ELF-1 (cell line): Measurements from ENCODE around the gene C16orf74.
A peak's percentile ranks its signal among the peaks of the same experiment; 100 is the strongest.

ENCODE experiments used
- DNase-seq: peaks from one replicate; pipeline ENCODE4 v3.0.0-alpha.2; 2016; ENCODE audit warnings: low read depth, low spot score

The C16orf74 gene

GRCh38 chr16:85718682-85719081 is 32.2 kb downstream of the C16orf74 start:
- peak; percentile 56 for DNase-seq

DNA sequence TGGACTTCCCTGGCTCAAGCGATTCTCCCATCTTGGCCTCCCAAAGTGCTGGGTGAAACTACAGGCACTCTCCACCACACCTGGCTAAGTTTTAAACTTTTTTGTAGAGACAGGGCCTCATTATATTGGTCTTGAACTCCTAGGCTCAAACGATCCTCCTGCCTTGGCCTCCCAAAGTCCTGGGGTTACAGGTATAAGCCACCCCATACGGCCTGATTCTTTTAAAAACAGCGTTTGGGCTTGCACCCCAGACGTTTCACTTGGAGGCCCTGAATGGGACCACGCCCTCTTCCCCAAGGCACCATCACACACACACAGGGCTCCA is 32.8 kb downstream of the C16orf74 start:
- DNase-seq: no peak

- DNase-seq: peak; percentile 84
Measured at GRCh38 chr16:85717393-85718152, 33.3 kb downstream of the C16orf74 start.

DNA sequence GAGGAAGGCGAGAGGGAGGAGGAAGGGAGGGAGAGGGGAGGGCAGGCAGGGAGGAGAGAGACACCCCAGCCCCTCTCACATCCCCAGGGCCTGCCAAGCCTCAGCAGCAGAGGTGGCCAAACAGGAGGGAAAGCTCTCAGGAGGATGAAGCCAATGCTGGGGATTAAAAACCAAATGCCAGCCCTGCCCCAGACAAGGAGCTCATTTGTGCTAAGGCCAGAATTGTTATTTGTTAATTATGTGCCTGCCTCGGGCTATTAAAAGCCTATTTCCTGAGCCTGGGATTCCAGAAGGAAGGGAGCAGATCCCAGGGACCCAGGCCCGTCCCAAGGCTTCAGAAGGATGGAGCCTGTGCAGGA is 34.2 kb downstream of the C16orf74 start:
- DNase-seq: no peak

DNA sequence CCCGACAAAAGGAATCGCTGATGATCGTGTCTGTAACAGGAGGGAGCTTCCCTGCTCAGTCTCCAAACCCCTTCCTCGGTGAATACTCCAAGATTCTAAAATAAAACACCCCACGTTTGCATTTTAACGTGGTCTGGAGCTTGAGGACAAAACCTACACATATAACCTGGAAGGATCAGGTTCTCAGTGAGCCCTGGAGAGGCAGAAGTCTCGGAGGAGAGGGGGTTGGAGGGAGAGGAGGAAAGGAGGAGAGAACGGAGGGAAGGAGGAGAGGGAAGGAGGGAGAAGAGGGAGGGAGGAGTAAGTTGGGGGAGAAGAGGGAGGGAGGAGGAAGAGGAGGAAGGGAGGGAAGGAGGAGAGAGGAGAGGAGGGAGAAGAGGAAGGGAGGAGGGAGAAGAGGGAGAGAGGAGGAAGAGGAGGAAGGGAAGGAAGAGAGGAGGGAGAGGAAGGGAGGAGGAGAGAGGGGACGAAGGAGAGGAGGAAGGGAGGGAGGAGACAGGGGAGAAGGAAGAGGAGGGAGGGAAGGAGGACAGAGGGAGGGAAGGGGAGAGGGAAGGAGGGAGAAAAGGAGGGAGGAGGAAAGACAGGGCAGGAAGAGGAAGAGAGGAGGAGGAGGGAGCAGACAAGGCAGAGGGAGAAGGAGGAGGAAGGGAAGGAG is 34.7 kb downstream of the C16orf74 start:
- DNase-seq: no peak

DNA sequence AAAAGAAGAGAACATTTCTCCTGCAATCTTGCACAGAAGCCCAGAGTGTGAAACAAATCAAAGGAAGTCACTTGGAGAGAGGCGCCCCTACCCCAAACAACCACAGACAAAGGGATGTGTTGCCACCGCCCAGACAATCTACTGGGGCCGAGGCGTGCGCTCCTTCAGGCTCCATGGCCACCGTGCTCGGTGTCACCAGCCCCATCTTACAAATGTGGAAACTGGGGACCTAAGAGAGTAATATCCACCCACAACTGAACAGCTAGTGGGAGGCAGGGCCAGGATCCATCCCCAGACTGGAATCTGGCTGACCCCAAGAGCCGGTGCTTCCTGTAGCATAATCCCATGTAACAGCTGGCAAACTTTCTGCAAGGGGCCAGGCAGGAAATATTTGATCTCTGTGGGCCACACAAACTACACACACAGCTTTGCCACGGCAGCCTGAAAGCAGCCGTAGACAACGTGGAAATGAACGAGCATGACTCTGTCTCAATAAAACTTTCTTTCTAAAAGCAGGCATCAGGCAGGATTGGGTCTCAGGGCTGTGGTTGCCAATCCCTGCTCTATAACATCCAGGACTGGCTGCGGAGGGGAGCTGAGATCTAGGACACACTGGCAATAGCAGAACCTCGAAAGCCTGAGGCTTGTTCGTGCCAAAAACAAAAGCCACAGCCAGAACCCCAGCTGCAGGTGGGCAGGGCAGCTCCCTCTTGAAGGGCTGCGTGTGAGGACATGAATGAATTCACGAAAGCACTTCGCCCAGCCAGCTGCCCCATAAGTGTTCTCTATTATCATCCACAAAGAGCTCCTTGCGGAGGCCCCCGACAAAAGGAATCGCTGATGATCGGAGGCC is 35.5 kb downstream of the C16orf74 start:
- no peak for DNase-seq

DNA sequence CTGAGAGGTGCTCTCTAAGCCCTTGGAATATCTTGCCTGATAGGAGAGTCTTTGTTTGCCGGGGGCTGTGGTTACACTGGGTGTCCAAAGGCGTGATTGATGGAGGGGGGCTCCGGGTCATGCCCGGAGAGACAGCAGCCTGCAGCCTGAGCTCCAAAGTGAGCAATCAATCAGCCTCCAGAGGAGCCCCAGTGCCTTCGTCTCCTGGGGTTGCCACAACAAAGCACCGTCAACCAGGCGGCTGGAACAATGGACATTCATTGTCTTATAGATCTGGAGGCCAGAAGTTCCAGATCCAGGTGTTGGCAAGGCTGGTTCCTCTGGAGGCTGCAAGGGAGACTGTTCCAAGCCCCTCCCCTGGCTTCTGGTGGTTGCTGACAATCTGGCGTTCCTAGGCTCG is 38.1 kb downstream of the C16orf74 start:
- peak; percentile 85 for DNase-seq

- DNase-seq: no peak
Measured at GRCh38 chr16:85711982-85712587, 38.8 kb downstream of the C16orf74 start.

GRCh38 chr16:85710732-85711131 is 40.2 kb downstream of the C16orf74 start:
- no peak for DNase-seq

DNA sequence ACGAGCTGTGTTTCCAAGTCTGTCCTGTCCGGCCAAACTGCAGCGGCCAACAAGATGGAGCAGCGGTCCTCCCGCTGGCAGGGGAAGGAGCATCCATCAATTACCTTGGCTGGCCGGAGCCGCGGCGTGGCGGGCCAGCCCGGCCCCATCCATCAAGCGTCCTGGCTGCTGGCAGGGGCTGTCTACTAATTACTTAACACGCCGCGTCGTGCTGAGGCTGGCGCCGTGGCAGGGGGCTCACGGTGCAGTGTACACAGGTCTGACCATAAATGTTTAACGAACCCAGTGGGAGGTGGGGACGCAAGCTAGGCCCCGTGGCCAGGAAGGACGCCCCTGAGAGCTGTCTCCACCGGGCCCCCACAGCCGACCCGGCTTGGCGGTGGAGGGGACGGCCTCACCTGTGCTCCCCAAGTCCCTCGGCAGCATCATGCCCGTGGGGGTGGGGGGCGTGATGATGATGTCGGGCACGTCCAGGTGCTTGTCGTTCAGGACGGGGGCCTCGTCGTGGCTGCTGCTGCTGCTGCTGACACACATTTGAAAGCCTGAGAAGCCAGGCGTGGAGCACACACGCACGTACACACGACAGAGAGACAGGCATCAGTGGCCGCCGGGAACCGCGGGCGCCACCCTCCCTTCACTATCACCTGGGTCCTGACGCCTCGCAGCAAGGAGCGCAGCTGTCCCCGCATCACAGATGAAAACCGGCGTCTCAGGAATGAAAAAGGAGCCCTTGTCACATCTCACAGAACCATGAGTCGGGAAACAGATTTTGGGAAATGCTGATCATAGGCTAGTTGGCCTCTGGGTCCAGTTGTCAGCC is 40.9 kb downstream of the C16orf74 start:
- DNase-seq: peak; percentile 71

DNA sequence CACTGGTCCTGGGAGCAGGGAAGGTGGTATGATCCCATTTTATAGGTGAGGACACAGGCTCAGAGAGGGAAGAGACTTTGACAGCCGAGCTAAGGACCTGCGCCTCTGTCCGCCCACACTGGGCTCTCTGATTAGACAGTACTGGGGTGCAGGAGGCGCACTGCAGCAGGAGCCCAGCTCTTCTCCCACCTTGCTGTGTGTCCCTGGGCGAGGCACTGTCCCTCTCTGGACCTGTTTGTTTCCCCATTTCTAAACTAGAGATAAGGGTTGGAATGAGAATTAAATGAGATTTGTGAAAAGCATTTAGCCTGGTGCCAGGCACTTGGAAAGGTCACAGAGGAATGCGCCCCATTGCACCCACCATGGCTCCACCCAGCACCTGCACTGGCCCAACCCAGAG is 42.6 kb downstream of the C16orf74 start:
- DNase-seq: no peak

DNA sequence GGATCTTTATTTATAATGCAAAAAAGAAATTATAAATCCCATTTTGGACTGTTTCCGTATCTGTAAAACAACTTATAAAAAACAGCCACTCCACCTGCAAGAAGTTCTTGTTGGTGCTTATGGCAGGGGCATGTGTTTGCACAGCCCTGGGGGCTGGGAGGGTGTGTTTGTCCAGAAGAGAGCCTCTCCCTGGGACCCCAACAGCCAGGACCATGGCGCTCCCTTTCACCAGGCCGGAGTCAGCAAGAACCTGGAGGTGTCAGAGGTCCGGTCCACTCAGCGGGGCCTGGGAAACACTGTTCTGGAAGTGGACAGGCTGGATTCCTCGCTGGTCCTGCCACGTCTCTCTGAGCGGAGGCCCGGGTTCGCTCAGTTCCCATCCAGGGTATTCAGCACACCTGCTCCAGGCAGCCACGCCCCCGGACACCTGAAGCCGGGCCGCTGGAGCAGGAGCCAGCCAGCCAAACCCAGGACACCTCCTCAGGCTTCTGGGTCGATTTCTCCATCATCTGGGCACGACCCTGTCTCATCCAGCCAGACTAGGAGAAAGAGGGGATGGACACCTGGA is 43.3 kb downstream of the C16orf74 start:
- no peak for DNase-seq

- DNase-seq: no peak
Measured at GRCh38 chr16:85706449-85707034, 44.4 kb downstream of the C16orf74 start.

DNA sequence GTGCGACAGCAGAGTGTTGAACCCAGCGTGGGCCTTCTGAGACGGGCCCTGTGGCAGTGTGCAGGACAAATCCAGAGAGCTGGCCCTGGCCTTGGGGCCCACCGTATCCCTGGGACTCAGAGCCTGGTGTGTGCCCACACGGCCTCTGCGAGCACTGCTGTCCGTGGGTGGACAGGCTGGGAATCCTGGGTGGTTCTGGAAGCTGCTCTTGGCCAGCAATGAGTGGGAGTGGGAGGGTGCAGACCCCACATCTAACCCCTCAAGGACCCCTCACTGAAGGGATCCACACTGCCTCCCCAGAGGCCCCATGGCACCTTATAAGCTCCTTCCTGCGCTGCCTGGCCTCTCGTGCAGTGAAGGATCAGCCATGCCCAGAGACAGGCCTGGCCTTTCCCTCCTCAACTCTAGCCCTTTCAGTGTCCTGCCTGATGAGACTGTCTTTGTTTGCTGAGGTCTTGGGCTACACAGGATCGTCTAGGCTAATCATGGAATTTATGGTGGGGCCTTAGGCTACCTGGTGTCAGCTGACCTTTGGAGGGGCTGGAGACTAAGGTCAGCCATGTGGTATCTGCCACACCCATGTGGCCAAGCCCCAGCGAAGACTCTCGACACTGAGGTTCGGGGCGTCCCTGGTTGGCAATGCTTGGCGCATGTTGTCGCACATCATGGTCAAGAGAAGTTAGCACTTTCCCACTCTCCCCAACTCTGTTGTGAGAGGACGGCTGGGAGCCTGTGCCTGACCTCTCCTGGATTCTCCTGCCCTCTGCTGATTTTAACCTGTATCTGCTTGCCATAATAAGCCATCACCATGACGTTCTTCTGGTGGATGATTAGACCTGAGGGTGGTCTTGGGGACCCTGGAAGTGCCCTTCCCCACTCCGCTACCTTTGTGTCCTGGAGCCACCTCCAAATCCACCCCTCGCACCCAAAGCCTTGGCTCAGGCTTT is 45.7 kb downstream of the C16orf74 start:
- peak; percentile 73 for DNase-seq

GRCh38 chr16:85704011-85704410 is 46.9 kb downstream of the C16orf74 start:
- no peak for DNase-seq

DNA sequence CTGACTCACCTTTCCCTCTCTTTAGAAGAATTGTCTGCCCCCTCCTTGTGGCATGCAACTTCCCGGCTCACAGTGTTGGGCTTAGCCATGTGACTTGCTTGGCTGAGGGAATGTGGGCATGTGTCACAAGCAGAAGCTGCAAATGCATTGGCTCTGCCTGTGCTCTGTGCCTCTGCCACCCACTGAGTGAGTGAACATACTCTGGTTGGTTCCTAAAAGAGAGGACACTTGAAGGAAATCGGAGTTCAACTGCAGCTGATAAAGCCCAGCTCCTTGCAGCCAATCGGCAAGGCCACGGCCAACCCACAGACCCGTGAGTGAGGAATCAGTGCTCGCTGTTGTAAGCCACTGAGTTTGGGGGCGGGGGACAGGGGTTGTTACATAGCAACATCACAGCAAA is 51.3 kb downstream of the C16orf74 start:
- no peak for DNase-seq

DNA sequence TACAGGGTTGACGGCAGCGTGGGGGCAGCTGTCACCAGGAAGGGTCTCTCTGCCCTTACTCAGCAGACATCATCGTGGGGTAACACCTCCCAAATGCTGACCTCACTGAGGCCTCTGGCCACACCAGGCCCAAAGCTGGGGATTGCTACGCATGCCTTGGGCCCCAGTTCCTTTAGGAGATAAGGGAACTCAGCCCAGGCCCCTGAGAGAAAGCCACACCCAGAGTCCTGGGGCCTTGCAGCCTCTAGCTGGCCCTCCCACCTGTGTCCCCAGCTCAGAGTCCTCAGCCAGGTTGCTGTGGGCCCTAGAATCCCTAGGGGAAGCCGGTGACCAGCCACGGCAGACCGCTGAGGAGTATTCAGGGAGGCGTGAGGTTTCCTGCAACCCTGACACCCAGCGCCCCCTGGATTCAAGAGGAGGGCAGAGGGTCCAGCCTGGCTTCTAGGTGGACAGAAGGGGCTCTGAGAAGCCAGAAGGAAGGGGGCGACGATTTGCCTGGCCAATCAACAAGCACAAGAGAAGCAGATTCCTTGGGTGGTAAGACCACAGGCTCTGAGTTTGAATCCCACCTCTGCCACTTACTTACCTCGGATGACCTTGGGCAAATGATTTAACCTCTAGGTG is 51.8 kb downstream of the C16orf74 start:
- peak; percentile 32 for DNase-seq

GRCh38 chr16:85698459-85698891 is 52.4 kb downstream of the C16orf74 start:
- DNase-seq: no peak

DNA sequence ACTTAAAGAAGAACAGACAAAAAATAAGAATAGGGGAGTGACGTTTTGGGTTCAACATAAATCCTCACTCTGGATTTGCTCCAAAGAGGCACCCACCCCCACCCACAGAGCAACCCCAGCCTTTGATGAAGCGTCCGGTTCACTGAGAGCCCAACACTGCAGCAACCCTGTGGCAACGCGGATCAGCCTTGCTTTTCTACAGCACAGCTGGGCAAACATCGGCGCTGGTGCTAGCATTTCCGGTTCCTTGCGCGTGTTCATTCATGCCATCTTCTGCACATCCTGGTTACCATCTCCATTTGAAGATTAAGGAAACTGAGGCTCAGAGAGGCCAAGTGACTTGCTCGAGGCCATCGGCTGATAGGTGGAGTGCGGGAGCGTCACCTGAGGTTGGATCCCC is 53.5 kb downstream of the C16orf74 start:
- DNase-seq: no peak
